GM19372 (cell line): ENCODE results near the gene OR6C2.
"Not testable (repeated sequence)": the region's sequence is repeated elsewhere in the genome, so short reads cannot be mapped to it uniquely, and the experiment has no call there.

Experiments
- ATAC-seq: cut with Tn5 transposase; IDR thresholded peaks from one replicate; pipeline ENCODE4 v1.9.1; 2021; ENCODE audit warnings: mild to moderate bottlenecking, low read depth, moderate library complexity; ENCODE audit not compliant: unreplicated experiment

OR6C2 gene

GRCh38 chr12:55443776-55444175 lies at the start of gene OR6C2:
Gene OR6C2, plus strand, starts transcription at chr12:55444076. Its CDS starts 8,138 bp downstream, at chr12:55452214.
- no peak for ATAC-seq

DNA sequence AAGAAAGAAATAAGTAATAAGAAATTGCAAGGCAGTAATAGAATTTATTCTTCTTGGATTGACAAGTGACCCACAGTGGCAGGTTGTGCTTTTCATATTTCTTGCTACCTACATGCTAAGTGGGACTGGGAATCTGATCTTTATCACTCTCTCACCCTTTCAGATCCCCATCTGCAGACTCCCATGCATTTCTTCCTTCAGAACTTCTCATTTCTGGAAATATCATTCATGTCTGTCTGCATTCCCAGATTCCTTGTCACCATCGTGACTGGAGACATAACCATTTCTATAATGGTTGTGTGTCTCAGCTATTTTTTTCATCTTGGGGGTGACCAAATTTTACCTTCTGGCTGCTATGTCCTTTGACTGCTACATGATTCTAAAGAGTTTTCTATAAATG lies 47.5 kb upstream of the OR6C2 start:
- ATAC-seq, result no peak

DNA sequence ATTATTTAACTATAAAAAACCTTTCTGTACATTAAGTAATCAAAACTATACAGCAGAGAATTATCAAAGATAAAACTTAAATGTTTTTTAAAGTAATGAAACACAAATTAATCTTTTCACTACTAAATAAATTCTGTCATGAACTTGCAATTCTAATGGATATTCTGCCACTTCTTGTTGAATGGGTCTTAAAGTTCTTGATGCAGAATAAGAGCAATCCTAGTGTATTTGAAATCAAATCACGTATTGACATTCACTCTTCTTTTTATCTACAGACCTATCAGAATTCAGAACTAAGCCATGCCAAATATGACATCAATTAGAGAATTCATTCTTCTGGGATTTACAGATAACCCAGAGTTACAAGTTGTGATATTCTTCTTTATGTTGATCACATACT lies 43.6 kb upstream of the OR6C2 start, which contains the start of gene OR6C65:
Gene OR6C65, plus strand, starts transcription at position 301 of the 400 bp plus-strand sequence. Its CDS starts 0 bp downstream, at position 301.
- ATAC-seq, result no peak

DNA sequence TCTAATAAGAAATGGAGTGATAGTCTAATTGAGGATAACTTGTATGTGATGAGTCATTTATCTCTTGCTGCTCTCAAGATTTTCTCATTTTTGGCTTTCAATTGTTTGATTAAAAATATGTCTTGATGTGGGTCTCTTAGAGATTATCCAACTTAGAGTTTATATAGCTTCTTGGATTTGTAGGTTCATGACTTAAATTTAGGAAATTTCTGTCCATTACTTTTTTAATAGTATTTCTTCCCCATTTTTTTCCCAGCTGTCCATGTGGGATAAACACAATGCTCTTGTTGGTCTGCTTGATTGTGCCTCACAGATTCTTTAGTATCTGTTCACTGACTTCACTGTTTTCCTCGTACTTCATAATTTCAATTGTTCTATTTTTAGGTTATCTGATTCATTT lies 36.0 kb upstream of the OR6C2 start:
- no peak for ATAC-seq

- not testable (repeated sequence) for ATAC-seq
Observed at GRCh38 chr12:55409133-55409532, 34.7 kb upstream of the OR6C2 start.

GRCh38 chr12:55412138-55412537 lies 31.7 kb upstream of the OR6C2 start:
- ATAC-seq, result not testable (repeated sequence)

DNA sequence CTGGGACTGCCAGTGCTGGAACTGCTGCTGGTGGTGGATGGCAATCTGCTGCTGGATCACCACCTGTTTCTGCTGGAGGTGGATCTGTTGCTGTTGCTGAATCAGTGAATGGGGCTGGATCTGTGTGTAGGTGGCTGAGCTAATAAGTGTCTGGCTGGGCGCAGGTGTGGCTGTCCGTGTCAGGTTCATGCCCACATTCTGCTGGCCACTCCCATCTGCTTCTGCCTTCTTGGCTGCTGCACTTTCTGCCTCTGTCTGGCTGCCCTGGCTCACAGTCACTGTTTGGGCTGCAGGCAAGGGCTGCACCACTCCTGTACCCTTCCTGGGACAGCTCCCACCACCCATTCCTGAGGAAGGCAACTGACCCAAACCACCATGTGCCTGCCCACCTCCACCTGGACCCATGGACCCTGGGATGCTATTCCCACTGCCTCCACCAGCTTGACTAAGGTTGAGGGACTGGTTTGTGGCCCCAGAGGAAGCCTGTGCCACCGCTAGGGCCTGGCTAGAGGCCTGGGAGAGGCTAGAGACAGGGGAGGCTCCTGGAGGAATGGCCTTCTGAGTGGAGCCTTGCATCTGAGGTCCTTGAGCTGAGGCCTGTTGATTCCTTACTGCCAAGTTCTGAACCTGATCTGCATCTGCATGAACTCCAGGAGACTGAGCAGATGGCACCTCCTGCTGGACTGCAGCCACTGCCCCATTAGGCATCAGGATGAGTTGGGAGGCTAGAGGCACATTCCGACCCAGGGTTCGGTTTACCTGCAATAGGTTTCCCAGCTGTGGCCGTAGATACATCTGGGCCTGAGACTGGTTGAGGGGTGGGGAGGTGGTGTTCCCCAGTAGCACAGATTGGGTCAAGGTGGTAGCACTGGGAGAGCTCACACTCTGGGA lies 30.1 kb upstream of the OR6C2 start:
- not testable (repeated sequence) for ATAC-seq

- not testable (repeated sequence) for ATAC-seq
Observed at GRCh38 chr12:55414396-55414823, 29.5 kb upstream of the OR6C2 start.

- not testable (repeated sequence) for ATAC-seq
Observed at GRCh38 chr12:55414889-55415288, 29.0 kb upstream of the OR6C2 start.

DNA sequence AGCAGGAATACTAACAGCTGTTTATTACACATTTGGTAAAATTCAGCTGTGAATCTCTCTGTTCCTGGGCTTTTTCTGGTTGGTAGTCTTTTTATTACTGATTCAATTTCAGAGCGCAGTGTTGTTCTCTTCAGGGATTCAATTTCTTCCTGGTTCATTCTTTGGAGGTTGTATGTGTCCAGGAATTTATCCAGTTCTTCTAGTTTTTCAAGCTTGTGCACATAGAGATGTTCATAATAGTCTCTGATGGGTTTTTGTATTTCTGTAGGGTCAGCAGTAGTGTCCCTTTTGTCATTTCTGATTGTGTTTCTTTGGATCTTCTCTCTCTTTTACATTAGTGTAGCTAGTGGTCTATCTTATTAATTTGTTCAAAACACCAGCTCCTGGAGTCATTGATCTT lies 26.9 kb upstream of the OR6C2 start:
- no peak for ATAC-seq

GRCh38 chr12:55420307-55420962 lies 23.4 kb upstream of the OR6C2 start:
- ATAC-seq, result no peak

- no peak for ATAC-seq
Observed at GRCh38 chr12:55425954-55426353, 17.9 kb upstream of the OR6C2 start, which contains the start of gene OR6C76. Gene OR6C76, plus strand, starts transcription at chr12:55426254. Its CDS starts 0 bp downstream, at chr12:55426254.

- ATAC-seq, result no peak
Observed at GRCh38 chr12:55428331-55429243, 15.3 kb upstream of the OR6C2 start.

DNA sequence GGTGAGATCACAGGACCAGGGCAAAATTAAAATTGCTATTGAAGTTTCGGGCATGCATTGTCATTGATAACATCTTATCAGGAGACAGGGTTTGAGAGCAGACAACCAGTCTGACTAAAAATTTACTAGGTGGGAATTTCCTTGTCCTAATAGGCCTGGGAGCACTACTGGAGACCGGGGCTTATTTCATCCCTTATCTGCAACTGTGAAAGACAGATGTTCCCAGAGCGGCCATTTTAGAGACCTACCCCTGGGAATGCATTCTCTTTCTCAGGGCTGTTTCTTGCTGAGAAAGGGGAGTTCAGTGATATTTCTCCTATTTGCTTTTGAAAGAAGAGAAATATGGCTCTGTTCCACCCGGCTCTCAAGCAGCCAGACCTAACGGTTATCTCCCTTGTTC lies 2.6 kb upstream of the OR6C2 start:
- not testable (repeated sequence) for ATAC-seq

DNA sequence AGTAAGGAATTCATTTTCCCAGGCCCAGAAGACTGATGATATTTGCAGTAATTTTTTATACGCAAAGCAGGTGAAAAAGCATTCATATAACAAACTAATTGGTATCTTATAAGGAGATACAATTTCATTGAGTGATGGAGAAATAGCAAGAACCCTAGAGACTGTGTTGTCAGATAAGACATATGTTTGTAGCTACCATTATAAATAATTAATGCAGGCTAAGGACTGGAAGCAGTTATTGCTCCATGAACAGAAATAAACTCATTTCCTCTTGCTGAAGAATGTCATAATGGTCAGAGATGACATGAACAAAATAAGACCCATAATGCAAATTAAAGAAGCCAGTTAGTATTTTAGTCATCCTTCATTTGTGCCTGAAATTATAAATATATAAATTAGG lies 1.5 kb downstream of the OR6C2 start:
- no peak for ATAC-seq

DNA sequence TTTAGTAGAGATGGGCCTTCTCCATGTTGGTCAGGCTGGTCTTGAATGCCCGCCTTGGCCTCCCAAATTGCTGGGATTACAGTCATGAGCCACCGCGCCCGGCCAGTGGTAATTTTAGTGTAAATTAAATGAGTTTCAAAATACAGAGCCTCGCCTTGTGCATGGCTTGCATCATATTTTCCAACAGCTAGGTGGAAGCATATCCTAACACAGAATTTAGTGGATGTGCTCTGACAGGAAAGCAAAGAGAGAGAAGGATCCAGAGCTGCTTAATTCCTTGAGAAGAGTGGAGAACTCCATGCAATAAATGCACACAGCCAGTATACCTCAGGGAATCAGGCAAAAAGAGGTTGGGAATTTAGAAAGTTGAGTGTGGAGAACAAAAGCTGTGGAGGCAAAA lies 2.5 kb downstream of the OR6C2 start:
- no peak for ATAC-seq

GRCh38 chr12:55448825-55449224 lies 4.9 kb downstream of the OR6C2 start:
- no peak for ATAC-seq

- not testable (repeated sequence) for ATAC-seq
Observed at GRCh38 chr12:55464926-55465325, 21.1 kb downstream of the OR6C2 start.

- ATAC-seq, result no peak
Observed at GRCh38 chr12:55467836-55468235, 24.0 kb downstream of the OR6C2 start.

GRCh38 chr12:55469291-55469690 lies 25.4 kb downstream of the OR6C2 start:
- ATAC-seq, result no peak
